DOHH2 (cell line): Measurements from ENCODE around the gene LRRTM4.

Experiments
- EZH2phosphoT487 ChIP-seq: fragments of 200-600 bp; sonication (generic); IDR thresholded peaks from 2 replicates; pipeline ENCODE4 v1.6.1; 2017; ENCODE audit warnings: borderline replicate concordance, mild to moderate bottlenecking, antibody characterized with exemption, low read length, moderate library complexity, mixed read lengths
- TF ChIP-seq, protein P1 (sequence below): fragments of 200-600 bp; sonication (generic); IDR thresholded peaks from one replicate; pipeline ENCODE4 v1.5.1; 2014; ENCODE audit warnings: antibody characterized with exemption, mild to moderate bottlenecking, low read depth, low read length; ENCODE audit not compliant: poor library complexity, severe bottlenecking

DNA sequence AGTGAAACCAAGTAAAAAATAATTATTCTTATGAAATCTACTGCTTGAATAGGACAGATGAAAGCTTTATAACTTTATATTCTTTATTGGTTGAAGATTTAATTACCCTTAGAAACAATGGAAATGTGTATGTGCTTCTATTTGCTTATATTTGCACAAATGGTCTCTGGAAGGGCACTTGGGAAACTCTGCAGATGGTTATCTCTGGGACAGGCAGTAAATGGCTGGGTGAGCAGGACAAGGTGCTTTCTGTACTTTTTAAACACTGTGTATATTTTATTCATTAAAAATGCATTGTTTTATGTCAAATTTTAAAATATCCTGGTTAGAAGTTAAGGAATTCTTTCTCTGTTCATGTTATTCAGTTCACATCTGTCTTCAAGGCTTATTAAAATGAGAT is 131.1 kb downstream of the LRRTM4 start:
- TF ChIP-seq, protein P1, sequence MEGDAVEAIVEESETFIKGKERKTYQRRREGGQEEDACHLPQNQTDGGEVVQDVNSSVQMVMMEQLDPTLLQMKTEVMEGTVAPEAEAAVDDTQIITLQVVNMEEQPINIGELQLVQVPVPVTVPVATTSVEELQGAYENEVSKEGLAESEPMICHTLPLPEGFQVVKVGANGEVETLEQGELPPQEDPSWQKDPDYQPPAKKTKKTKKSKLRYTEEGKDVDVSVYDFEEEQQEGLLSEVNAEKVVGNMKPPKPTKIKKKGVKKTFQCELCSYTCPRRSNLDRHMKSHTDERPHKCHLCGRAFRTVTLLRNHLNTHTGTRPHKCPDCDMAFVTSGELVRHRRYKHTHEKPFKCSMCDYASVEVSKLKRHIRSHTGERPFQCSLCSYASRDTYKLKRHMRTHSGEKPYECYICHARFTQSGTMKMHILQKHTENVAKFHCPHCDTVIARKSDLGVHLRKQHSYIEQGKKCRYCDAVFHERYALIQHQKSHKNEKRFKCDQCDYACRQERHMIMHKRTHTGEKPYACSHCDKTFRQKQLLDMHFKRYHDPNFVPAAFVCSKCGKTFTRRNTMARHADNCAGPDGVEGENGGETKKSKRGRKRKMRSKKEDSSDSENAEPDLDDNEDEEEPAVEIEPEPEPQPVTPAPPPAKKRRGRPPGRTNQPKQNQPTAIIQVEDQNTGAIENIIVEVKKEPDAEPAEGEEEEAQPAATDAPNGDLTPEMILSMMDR: no peak
- no peak for TF ChIP-seq EZH2phosphoT487
